HUES64 (cell line): ENCODE measurements around the gene TMEM204.

Source experiments
- H3K27ac ChIP-seq: 2 replicates; pipeline ENCODE4 v1.7.0; 2013; ENCODE audit warnings: low read depth, low read length, inconsistent platforms
- H3K27me3 ChIP-seq: 2 replicates; pipeline ENCODE4 v1.6.1; 2013; ENCODE audit warnings: mild to moderate bottlenecking, low read length; ENCODE audit not compliant: insufficient read depth
- H3K36me3 ChIP-seq: 2 replicates; pipeline ENCODE4 v1.6.1; 2013; ENCODE audit warnings: mild to moderate bottlenecking, low read length; ENCODE audit not compliant: insufficient read depth
- H3K4me1 ChIP-seq: 2 replicates; pipeline ENCODE4 v1.6.1; 2013; ENCODE audit warnings: mild to moderate bottlenecking, low read length, moderate library complexity; ENCODE audit not compliant: insufficient read depth
- H3K4me3 ChIP-seq: 2 replicates; pipeline ENCODE4 v1.5.1; 2013; ENCODE audit warnings: mild to moderate bottlenecking, low read length, moderate library complexity
- H3K9ac ChIP-seq: 2 replicates; pipeline ENCODE4 v1.6.1; 2013; ENCODE audit warnings: mild to moderate bottlenecking, low read depth, low read length
- H3K9me3 ChIP-seq: 2 replicates; pipeline ENCODE4 v1.6.1; 2013; ENCODE audit warnings: low read depth, low read length; ENCODE audit not compliant: insufficient read depth
- WGBS: fragments of 150-250, 120-280 bp; methylation state at CpG from one replicate; pipeline ENCODE4 v1.1.7; 2013; ENCODE audit warnings: missing lambda C conversion rate; 5-methylcytosine and 5-hydroxymethylcytosine counted together

Gene TMEM204

GRCh38 chr16:1553946-1554825 lies 20.7 kb downstream of the TMEM204 start:
- no peaks in the 10 kb centered on the region for H3K27me3 ChIP-seq
- H3K9ac ChIP-seq = no peak overlapping the region
- H3K9me3 ChIP-seq = no peaks in the 10 kb centered on the region
- 94% methylated on average over 19 of the region's 19 CpGs for WGBS
- no peaks in the 10 kb centered on the region for H3K4me1 ChIP-seq
- H3K36me3 ChIP-seq = peaks cover 29% of the 10 kb centered on the region
- no peak overlapping the region for H3K4me3 ChIP-seq
- no peak overlapping the region for H3K27ac ChIP-seq

- H3K9ac ChIP-seq = no peak overlapping the region
- H3K27me3 ChIP-seq = no peaks in the 10 kb centered on the region
- peaks cover 36% of the 10 kb centered on the region for H3K36me3 ChIP-seq
- H3K27ac ChIP-seq = no peak overlapping the region
- no peaks in the 10 kb centered on the region for H3K4me1 ChIP-seq
- 96% methylated on average over 34 of the region's 34 CpGs for whole genome bisulfite sequencing
- H3K4me3 ChIP-seq = no peak overlapping the region
- H3K9me3 ChIP-seq = no peaks in the 10 kb centered on the region
These were observed 21.5 kb downstream of the TMEM204 start for GRCh38 chr16:1554826-1555445.

- Histone ChIP-seq H3K4me1 (no peaks in the 10 kb centered on the region), H3K4me3 (no peak overlapping the region), H3K9me3 (no peaks in the 10 kb centered on the region), H3K27me3 (no peaks in the 10 kb centered on the region), H3K36me3 (peaks cover 47% of the 10 kb centered on the region), H3K9ac (no peak overlapping the region), H3K27ac (no peak overlapping the region)
- 95% methylated on average over 13 of the region's 13 CpGs for WGBS
These were observed 22.8 kb downstream of the TMEM204 start for GRCh38 chr16:1556254-1556653.

- Histone ChIP-seq H3K36me3 (peaks cover 55% of the 10 kb centered on the region), H3K9me3 (no peaks in the 10 kb centered on the region), H3K4me1 (no peaks in the 10 kb centered on the region), H3K27ac (no peak overlapping the region), H3K4me3 (no peak overlapping the region), H3K9ac (no peak overlapping the region), H3K27me3 (no peaks in the 10 kb centered on the region)
- WGBS = 96% methylated on average over 16 of the region's 16 CpGs
These were observed 23.6 kb downstream of the TMEM204 start for GRCh38 chr16:1557074-1557473.

- WGBS = 95% methylated on average over 11 of the region's 11 CpGs
- Histone ChIP-seq H3K9ac (no peak overlapping the region), H3K27ac (no peak overlapping the region), H3K9me3 (no peaks in the 10 kb centered on the region), H3K36me3 (peaks cover 58% of the 10 kb centered on the region), H3K4me3 (no peak overlapping the region), H3K27me3 (no peaks in the 10 kb centered on the region), H3K4me1 (no peaks in the 10 kb centered on the region)
These were observed 24.1 kb downstream of the TMEM204 start for GRCh38 chr16:1557576-1557975.

- H3K27ac ChIP-seq = no peak overlapping the region
- peaks cover 65% of the 10 kb centered on the region for H3K36me3 ChIP-seq
- no peaks in the 10 kb centered on the region for H3K9me3 ChIP-seq
- 92% methylated on average over 18 of the region's 18 CpGs for WGBS
- no peaks in the 10 kb centered on the region for H3K27me3 ChIP-seq
- no peak overlapping the region for H3K4me3 ChIP-seq
- H3K9ac ChIP-seq = no peak overlapping the region; the same call in 1 of the 2 replicates
- no peaks in the 10 kb centered on the region for H3K4me1 ChIP-seq
These were observed 26.0 kb downstream of the TMEM204 start for GRCh38 chr16:1559446-1559975.

GRCh38 chr16:1560153-1560552 lies 26.7 kb downstream of the TMEM204 start:
- Histone ChIP-seq H3K4me1 (no peaks in the 10 kb centered on the region), H3K27me3 (no peaks in the 10 kb centered on the region), H3K4me3 (no peak overlapping the region), H3K9me3 (no peaks in the 10 kb centered on the region), H3K9ac (no peak overlapping the region), H3K27ac (no peak overlapping the region), H3K36me3 (peaks cover 60% of the 10 kb centered on the region)
- WGBS = 94% methylated on average over 15 of the region's 15 CpGs

GRCh38 chr16:1560866-1561265 lies 27.4 kb downstream of the TMEM204 start:
- H3K9ac ChIP-seq = no peak overlapping the region
- no peaks in the 10 kb centered on the region for H3K27me3 ChIP-seq
- H3K4me3 ChIP-seq = no peak overlapping the region
- no peaks in the 10 kb centered on the region for H3K9me3 ChIP-seq
- WGBS = 93% methylated on average over 12 of the region's 12 CpGs
- H3K36me3 ChIP-seq = peaks cover 59% of the 10 kb centered on the region
- no peak overlapping the region for H3K27ac ChIP-seq
- H3K4me1 ChIP-seq = no peaks in the 10 kb centered on the region

- H3K4me3 ChIP-seq = no peak overlapping the region
- no peaks in the 10 kb centered on the region for H3K4me1 ChIP-seq
- no peak overlapping the region for H3K27ac ChIP-seq
- H3K9ac ChIP-seq = no peak overlapping the region
- H3K36me3 ChIP-seq = peaks cover 59% of the 10 kb centered on the region
- no peaks in the 10 kb centered on the region for H3K9me3 ChIP-seq
- 92% methylated on average over 7 of the region's 7 CpGs for WGBS
- no peaks in the 10 kb centered on the region for H3K27me3 ChIP-seq
These were observed 27.8 kb downstream of the TMEM204 start for GRCh38 chr16:1561266-1561665.

GRCh38 chr16:1561836-1562235 lies 28.4 kb downstream of the TMEM204 start:
- H3K36me3 ChIP-seq = peaks cover 56% of the 10 kb centered on the region
- no peaks in the 10 kb centered on the region for H3K27me3 ChIP-seq
- H3K9ac ChIP-seq = no peak overlapping the region
- H3K9me3 ChIP-seq = no peaks in the 10 kb centered on the region
- H3K4me1 ChIP-seq = no peaks in the 10 kb centered on the region
- no peak overlapping the region for H3K4me3 ChIP-seq
- H3K27ac ChIP-seq = no peak overlapping the region
- WGBS = 93% methylated on average over 14 of the region's 14 CpGs

- Histone ChIP-seq H3K27me3 (no peaks in the 10 kb centered on the region), H3K9me3 (no peaks in the 10 kb centered on the region), H3K4me3 (no peak overlapping the region), H3K9ac (no peak overlapping the region), H3K36me3 (peaks cover 40% of the 10 kb centered on the region), H3K4me1 (no peaks in the 10 kb centered on the region), H3K27ac (no peak overlapping the region)
- WGBS = 96% methylated on average over 20 of the region's 20 CpGs
These were observed 30.3 kb downstream of the TMEM204 start for GRCh38 chr16:1563786-1564185.
